Aorta (tissue), 5 donors: ENCODE data around the gene SUSD6. TPM values are rescaled to one million over a fixed set of nuclear protein-coding genes. Genes with fewer than 3 reads are reported as not detected.
"Not testable (repeated sequence)": the region's sequence is repeated elsewhere in the genome, so short reads cannot be mapped to it uniquely, and the experiment has no call there.

ENCODE experiments used
- ATAC-seq: fragments of 200-7000 bp; cut with Tn5 transposase; one replicate; pipeline ENCODE4 v1.9.1; 2022; ENCODE audit warnings: moderate library complexity; ENCODE audit not compliant: low FRiP score
- DNase-seq, 2 donors: peaks; one replicate each; pipeline ENCODE4 v3.0.0-alpha.2; 2020
- H3K27ac ChIP-seq, 2 donors: one replicate each; pipeline ENCODE4 v1.5.1; 2013; ENCODE audit warnings: low read length in 2 of 2, mild to moderate bottlenecking in 2 of 2, moderate library complexity in 2 of 2, control low read depth in 1 of 2, inconsistent platforms in 1 of 2, low read depth in 1 of 2
- H3K27me3 ChIP-seq, 2 donors: one replicate each; pipeline ENCODE4 v1.6.1; 2013; ENCODE audit warnings: control low read depth in 1 of 2, low read length in 1 of 2, mild to moderate bottlenecking in 1 of 2, moderate library complexity in 1 of 2; ENCODE audit not compliant: insufficient read depth in 2 of 2, control insufficient read depth in 1 of 2
- H3K36me3 ChIP-seq, 2 donors: one replicate each; pipeline ENCODE4 v1.6.1; 2013; ENCODE audit warnings: control low read depth in 1 of 2, low read length in 1 of 2, mild to moderate bottlenecking in 1 of 2; ENCODE audit not compliant: insufficient read depth in 2 of 2, control insufficient read depth in 1 of 2
- H3K4me1 ChIP-seq, 2 donors: one replicate each; pipeline ENCODE4 v1.6.1; 2013; ENCODE audit warnings: low read length in 2 of 2, control low read depth in 1 of 2, mild to moderate bottlenecking in 1 of 2, moderate library complexity in 1 of 2; ENCODE audit not compliant: insufficient read depth in 2 of 2, control insufficient read depth in 1 of 2
- H3K4me3 ChIP-seq, 2 donors: one replicate each; pipeline ENCODE4 v1.5.1; 2013; ENCODE audit warnings: low read length in 2 of 2, control low read depth in 1 of 2, mild to moderate bottlenecking in 1 of 2
- H3K9me3 ChIP-seq: one replicate; pipeline ENCODE4 v1.6.1; 2013; ENCODE audit warnings: mild to moderate bottlenecking, low read length; ENCODE audit not compliant: control insufficient read depth
- WGBS, 2 donors: extraction: QIAGEN DNeasy Blood & Tissue Kit; methylation state at CpG; one replicate each; pipeline ENCODE4 v1.1.7; 2013; 5-methylcytosine and 5-hydroxymethylcytosine counted together
- intact Hi-C, 2 donors: fragments of 100-400 bp; cut with DNase I; formaldehyde crosslinking; loops; one replicate each; pipeline versions ENCODE4 v1.14.2 to v1.15.0; 2022
- polyA plus RNA-seq, 2 donors: library from polyadenylated mRNA; stranded (reverse); fragments of 200-250 nt; gene quantifications; one replicate each; pipeline ENCODE4 v1.2.3, GENCODE V29; 2013
- total RNA-seq, 2 donors: library from RNA; stranded (reverse); fragmentation: NEBNext Ultra II Directional; extraction: Animal tissue kit (Norgen Biotek cat#: 25700); gene quantifications; one replicate each; pipeline ENCODE4 v1.2.1, GENCODE V29; 2021
- donor health status: healthy with polysubstance abuse.
- donor health status: Bipolar disorder and iron deficiency.
- donor health status: DM: no; HTN: no; CAD: no.
- donor health status: DM: no; HTN: no; CAD: no.
- donor health status: DM: yes; HTN: yes; CAD: no.

The SUSD6 gene
- total and polyA plus RNA-seq, 4 donors: 7.4 to 59.9 (median 33.7) TPM

DNA sequence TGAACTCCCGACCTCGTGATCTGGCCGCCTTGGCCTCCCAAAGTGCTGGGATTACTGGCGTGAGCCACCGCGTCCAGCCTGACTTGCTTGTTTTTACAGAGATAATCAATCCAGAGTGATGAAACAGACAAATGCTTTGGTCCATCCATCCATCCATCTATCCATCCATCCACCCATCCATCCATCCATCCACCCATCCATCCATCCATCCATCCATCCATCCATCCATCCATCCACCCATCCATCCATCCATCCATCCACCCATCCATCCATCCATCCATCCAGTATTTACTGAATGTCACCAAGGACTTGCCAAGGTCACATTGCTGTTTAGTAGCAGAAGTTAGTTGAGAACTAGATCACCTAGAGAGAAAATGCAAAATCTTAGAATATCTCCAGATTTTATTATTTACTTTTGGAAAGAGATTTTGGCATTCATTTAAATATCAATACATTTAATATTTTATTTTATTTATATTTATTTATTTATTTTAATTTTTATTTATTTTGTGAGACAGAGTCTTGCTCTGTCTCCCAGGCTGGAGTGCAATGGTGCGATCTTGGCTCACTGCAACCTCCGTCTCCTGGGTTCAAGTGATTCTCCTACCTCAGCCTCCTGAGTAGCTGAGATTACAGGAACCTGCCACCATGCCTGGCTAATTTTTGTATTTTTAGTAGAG, 120.7 kb downstream of the SUSD6 start:
- 80 to 91% methylated on average over 8 of the region's 8 CpGs for WGBS, 2 donors
- H3K4me1 ChIP-seq, H3K36me3 ChIP-seq, H3K27me3 ChIP-seq, H3K27ac ChIP-seq, ATAC-seq, intact Hi-C loops, DNase-seq, H3K9me3 ChIP-seq, H3K4me3 ChIP-seq: not testable (repeated sequence)

DNA sequence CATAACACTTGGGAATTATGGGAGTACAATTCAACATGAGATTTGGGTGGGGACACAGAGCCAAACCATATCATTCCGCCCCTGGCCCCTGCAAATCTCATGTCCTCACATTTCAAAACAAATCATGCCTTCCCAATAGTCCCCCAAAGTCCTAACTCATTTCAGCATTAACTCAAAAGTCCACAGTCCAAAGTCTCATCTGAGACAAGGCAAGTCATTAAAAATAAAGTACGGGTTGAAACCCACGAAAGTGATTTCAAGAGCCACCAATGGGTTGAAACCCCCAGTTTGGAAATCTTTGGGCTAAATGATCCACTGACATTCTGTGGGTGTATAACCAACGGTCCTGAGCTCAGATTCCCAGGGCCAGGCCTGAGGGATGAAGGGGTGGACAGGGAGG, 125.0 kb downstream of the SUSD6 start:
- H3K9me3 ChIP-seq, H3K27me3 ChIP-seq, H3K4me3 ChIP-seq, intact Hi-C loops, H3K36me3 ChIP-seq, ATAC-seq, H3K4me1 ChIP-seq, DNase-seq, H3K27ac ChIP-seq: not testable (repeated sequence)
- 81 to 84% methylated on average over 4 of the region's 4 CpGs for WGBS, 2 donors

DNA sequence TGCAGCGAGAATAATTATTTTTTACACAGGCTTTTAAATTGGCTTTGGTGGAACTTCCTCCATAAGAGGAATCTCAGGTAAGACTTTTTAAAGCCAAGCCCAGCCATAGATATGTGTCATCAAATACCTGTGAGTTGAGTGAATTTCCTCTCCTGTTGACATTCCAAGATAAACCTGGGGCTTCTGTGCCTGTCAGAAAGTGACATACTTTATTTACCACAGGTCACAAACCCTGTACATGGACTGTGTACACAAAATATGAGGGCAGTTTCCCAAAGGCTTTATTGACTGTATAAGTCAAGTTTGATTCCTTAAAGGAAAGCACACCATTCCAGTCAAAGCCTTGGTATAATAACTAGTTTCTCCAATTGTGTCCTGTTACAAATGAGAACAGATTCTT, 129.7 kb downstream of the SUSD6 start:
- DNase-seq: no peak
- Histone ChIP-seq H3K4me3 (no peak overlapping the region), H3K27me3 (no peaks in the 10 kb centered on the region), H3K27ac (no peak overlapping the region), H3K4me1 (no peaks in the 10 kb centered on the region), H3K36me3 (no peaks in the 10 kb centered on the region), H3K9me3 (no peaks in the 10 kb centered on the region)
- no peak for ATAC-seq
- 96 to 98% methylated on average over 1 of the region's 1 CpG for WGBS, 2 donors
- intact Hi-C loops: no loop called here

DNA sequence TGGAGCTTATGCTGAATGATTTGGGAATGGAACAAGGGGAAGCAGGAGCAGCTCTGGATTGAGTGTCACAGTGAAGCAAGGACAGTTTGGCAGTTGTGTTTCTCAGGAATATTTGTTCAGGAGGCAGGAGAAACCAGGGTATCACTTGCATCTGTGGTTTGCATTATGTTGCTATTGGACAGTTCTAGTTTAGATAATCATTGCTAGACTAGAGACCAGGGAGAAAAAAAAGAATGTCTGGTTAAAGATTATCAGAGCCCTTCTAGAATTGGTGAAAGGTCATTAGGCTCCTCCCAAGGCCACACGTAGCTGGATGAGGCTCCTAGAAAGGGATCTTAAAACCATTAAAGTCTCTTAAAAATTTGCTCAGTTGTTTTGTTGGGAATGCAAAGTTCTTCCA, 138.6 kb downstream of the SUSD6 start:
- no peaks in the 10 kb centered on the region for H3K4me1 ChIP-seq
- 87 to 95% methylated on average over 1 of the region's 1 CpG for WGBS, 2 donors
- H3K4me3 ChIP-seq: no peak overlapping the region
- DNase-seq (no peak), ATAC-seq (no peak)
- H3K27ac ChIP-seq: no peak overlapping the region
- intact Hi-C loops: no loop called here
- no peaks in the 10 kb centered on the region for H3K36me3 ChIP-seq
- H3K9me3 ChIP-seq: no peaks in the 10 kb centered on the region
- no peaks in the 10 kb centered on the region for H3K27me3 ChIP-seq

DNA sequence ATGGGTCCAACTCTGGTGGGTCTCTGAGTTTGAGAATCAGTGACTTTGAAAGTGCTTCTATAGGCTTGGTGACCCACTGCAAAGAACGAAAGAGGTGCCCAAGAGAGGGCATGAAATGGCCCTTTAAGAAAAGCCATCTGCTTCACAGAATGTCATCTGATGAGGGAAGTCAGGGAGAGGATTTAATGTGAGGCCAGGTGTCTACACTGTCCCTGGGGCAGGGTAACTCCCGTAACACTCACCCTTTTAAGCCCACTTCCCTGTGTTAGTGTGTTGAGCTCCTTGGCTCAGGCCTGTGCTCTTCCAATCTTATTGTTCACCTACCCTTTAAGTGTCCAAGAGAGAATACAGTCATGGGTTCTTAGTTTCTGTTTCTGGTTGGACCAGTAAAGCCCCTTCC, 139.1 kb downstream of the SUSD6 start:
- Histone ChIP-seq H3K4me3 (no peak overlapping the region), H3K27me3 (no peaks in the 10 kb centered on the region), H3K36me3 (no peaks in the 10 kb centered on the region), H3K27ac (no peak overlapping the region), H3K4me1 (no peaks in the 10 kb centered on the region), H3K9me3 (no peaks in the 10 kb centered on the region)
- ATAC-seq: no peak
- DNase-seq: no peak
- intact Hi-C loops: no loop called here
- WGBS, 2 donors: 97 to 98% methylated on average over 2 of the region's 2 CpGs

DNA sequence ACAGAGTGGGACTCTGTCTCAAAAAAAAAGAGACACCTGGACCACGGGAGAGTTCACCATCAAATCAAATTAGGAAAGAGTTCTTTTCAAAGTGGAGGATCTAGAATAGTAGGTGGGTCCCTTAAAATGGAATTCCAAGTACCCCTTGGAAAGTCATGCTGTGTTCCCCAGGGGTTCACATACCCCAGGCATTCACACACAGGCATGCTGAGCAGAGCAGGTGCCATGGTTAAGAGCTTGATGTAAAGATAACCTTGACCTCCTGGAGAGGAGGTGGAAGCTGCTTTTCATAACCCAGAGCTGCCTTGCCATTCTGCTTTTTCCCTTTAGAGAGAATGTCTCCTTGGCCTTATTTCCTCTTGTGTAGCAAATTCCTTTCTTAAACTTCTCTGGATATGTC, 141.4 kb downstream of the SUSD6 start:
- DNase-seq: no peak
- H3K4me1 ChIP-seq: no peaks in the 10 kb centered on the region
- no peak overlapping the region for H3K4me3 ChIP-seq
- H3K9me3 ChIP-seq: no peaks in the 10 kb centered on the region
- WGBS, 2 donors: 52 to 60% methylated on average over 1 of the region's 1 CpG
- H3K27me3 ChIP-seq: no peaks in the 10 kb centered on the region
- intact Hi-C loops: no loop called here
- no peak for ATAC-seq
- no peak overlapping the region for H3K27ac ChIP-seq
- no peaks in the 10 kb centered on the region for H3K36me3 ChIP-seq

DNA sequence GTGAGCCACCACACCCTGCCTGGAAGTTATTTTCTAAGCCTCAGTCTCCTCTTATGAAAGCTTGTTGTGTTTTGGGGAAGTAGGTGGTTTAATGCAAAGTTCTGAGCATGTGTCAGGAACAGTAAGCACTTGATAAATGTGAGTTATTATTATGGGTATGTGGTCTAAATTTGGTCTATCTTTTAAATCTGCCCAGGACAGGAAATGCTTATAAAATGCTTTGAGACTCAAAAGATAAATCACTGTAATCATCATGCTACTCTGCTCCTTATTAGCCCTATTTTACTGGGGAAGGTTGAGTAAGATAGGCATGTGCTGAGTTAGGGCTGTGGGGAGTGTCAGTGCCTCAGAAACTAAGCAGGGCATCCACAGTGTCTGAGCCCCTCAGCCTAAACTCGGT, 142.5 kb downstream of the SUSD6 start:
- no peaks in the 10 kb centered on the region for H3K9me3 ChIP-seq
- DNase-seq: no peak
- intact Hi-C loops: no loop called here
- ATAC-seq: no peak
- WGBS, 2 donors: 75 to 100% methylated on average over 1 of the region's 1 CpG
- no peaks in the 10 kb centered on the region for H3K27me3 ChIP-seq
- H3K36me3 ChIP-seq: no peaks in the 10 kb centered on the region
- no peaks in the 10 kb centered on the region for H3K4me1 ChIP-seq
- H3K27ac ChIP-seq: no peak overlapping the region
- H3K4me3 ChIP-seq: no peak overlapping the region

DNA sequence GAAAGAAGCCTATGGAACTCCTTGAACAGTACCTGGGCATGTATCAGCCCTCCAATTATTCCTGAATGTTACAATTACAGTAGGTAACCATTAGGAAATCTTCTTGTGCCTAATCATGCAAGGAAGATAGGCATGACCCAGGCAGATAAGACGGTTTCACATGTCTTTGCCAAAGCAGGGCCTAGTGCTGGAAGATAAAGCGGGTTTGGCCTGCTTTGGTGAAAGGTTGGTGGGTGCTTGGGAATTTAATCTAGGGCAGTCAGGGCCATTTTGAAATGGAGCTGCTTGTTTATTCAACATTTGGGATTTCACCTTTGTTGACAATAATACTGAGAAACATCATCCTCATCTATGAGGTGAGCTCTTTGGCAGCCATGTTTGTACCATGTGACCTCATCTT, 143.1 kb downstream of the SUSD6 start:
- Histone ChIP-seq H3K4me1 (no peaks in the 10 kb centered on the region), H3K9me3 (no peaks in the 10 kb centered on the region), H3K27me3 (no peaks in the 10 kb centered on the region), H3K36me3 (no peaks in the 10 kb centered on the region), H3K27ac (no peak overlapping the region), H3K4me3 (no peak overlapping the region)
- ATAC-seq (no peak), DNase-seq (no peak)
- intact Hi-C loops: no loop called here
- WGBS, 2 donors: 96 to 97% methylated on average over 2 of the region's 2 CpGs

DNA sequence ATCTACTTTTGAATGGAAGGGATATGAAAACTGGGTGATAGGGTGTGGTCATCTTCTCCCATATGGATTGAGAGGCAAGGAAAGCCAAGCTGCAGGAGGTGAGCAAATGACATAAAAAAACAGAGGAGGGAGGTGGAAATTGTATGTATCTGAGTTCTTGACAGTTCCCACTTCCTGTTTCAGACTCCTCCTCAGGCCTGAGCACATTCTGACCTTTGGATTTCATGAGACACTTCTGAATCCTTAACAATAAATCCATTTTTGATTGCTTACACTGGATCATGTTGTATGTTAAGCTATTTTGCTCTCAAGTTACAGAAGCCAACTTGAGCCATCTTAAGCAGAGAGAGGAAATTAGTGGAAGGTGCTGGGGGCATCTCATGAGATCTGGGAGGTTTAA, 143.9 kb downstream of the SUSD6 start:
- H3K27ac ChIP-seq: no peak overlapping the region
- H3K4me1 ChIP-seq: no peaks in the 10 kb centered on the region
- H3K27me3 ChIP-seq: no peaks in the 10 kb centered on the region
- intact Hi-C loops: no loop called here
- no peak for DNase-seq
- H3K9me3 ChIP-seq: no peaks in the 10 kb centered on the region
- no peak for ATAC-seq
- no peak overlapping the region for H3K4me3 ChIP-seq
- H3K36me3 ChIP-seq: no peaks in the 10 kb centered on the region
